K562 (cell line): ENCODE results near the gene TPMT.

Experiments
- CTCF ChIP-seq, 3 experiments: IDR thresholded peaks in 2 of 3; conservative IDR thresholded peaks in 1 of 3; 2 replicates each; pipeline ENCODE4 v1.5.1; 2011 to 2012; ENCODE audit warnings: low read length in 3 of 3, mild to moderate bottlenecking in 3 of 3, control low read depth in 2 of 3, improper control_type of control experiment in 1 of 3, inconsistent platforms in 1 of 3, low read depth in 1 of 3, mixed read lengths in 1 of 3, moderate library complexity in 1 of 3; ENCODE audit not compliant: insufficient read depth in 2 of 3
- PHB2 ChIP-seq: fragments of 450-650 bp; IDR thresholded peaks from 2 replicates; pipeline ENCODE4 v1.6.1; 2017; ENCODE audit warnings: low read depth

GRCh38 chr6:18088419-18089296, 66.2 kb downstream of the TPMT start:
- TF ChIP-seq CTCF (IDR thresholded peaks at IDR 0.05 in 2 of 3, conservative IDR thresholded peaks at IDR 0.05 in 1 of 3; ENCODE audit: insufficient read depth in 2 of 3, low read depth in 1 of 3, low read length in 3 of 3) (no peak), PHB2 (no peak)
